ENCODE results near the gene ARID3B. TPM values are rescaled to one million over a fixed set of nuclear protein-coding genes. Genes with fewer than 3 reads are reported as not detected.
A peak's percentile ranks its signal among the peaks of the same experiment; 100 is the strongest.
"Not testable (repeated sequence)": the region's sequence is repeated elsewhere in the genome, so short reads cannot be mapped to it uniquely, and the experiment has no call there.

The ARID3B gene
- polyA plus RNA-seq, 5 donors, result 8.6 to 11.3 (median 10.9) TPM

DNA sequence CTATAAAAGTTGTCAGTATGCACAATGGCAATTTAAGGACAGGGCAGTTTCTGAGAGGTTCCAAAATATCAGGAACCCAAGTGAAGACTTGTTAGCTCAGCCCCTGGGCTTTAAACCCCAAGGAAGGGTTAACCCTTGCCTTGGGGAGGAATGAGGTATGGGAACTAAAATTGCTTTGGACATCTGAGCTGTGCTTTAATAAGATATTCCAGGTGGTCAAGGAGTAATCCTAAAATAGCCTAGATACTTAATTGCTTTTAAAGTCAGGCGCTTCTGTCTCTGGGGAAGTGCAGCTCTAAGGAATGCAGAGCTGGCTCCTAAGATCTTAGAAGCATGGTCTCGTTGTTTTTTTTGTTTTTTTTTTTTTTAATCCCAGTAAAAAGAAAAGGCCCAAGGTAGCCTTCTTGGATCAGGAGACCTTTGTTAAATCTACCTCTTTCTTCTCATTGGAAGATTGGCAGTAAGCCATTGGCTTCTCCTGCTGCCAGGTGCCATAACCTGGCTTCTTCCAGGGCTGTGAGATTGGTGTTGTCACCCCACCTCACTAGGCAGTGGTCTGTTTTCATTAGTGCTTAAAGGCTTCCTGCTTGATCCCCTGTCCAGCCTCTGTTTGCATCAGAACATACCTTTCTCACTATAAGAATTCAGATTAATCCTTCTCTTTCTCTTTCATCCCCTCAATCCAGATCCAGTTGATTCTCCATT is 24.5 kb downstream of the ARID3B start:
- DNase-seq, result no peak

DNA sequence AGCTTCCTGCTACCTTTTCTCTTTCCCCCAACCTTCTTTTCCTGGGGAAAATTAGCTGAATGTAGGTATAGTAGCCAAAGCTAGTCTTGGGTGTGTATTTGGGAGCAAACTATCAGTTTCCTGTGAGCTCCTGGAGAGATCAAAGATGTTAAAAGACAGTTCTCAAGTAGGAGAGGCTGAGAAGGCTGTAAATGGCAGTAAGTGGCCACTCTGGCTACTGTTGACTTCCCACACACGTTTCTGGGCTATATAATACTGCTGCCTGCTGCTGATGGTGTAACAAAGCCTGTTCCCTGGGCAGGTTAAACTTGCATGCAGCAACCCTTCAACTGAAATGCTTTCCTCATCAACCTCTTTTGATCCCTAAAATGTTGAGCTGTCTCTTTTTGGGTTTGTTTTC is 27.6 kb downstream of the ARID3B start:
- no peak for DNase-seq

DNA sequence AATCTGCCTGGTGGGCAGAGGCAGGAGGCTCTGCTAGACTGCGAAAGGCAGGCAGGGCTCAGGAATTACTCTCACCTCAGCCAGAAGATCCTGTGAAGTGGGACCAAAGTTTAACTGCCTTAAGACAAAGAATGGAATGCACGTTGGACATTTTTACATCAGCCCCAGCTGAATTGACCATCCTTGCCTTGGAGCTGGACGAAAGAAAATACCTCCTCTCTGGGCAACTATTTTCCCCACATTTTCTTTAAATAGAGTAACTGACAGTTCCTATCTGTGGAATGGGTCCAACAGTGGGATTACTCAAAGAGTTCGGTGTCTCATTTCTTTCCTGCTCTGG is 28.7 kb downstream of the ARID3B start:
- DNase-seq, result no peak

GRCh38 chr15:74571191-74571590 is 30.2 kb downstream of the ARID3B start:
- no peak for DNase-seq

- DNase-seq, result no peak
Measured at GRCh38 chr15:74573987-74574386, 33.0 kb downstream of the ARID3B start.

DNA sequence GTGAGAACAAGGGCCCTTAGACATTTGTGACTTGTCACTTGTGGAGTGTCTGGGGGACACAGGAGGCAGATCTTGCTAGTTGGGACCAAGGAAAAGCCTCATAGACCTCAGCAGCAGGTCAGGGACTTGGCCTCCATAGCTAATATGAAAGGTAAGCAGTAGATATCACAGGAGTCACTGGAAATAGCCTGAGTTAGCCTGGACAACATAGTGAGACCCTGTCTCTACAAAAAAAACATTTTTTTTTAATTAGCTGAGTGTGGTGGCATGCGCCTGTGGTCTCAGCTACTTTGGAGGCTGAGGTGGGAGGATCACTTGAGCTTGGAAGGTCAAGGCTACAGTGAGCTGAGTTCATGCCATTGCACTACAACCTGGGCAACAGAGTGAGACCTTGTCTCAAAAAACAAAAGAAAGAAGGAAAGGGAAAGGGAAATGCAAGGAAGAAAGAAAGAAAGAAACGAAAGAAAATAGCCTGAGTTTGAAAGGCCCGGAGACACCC is 37.5 kb downstream of the ARID3B start:
- DNase-seq, result no peak

DNA sequence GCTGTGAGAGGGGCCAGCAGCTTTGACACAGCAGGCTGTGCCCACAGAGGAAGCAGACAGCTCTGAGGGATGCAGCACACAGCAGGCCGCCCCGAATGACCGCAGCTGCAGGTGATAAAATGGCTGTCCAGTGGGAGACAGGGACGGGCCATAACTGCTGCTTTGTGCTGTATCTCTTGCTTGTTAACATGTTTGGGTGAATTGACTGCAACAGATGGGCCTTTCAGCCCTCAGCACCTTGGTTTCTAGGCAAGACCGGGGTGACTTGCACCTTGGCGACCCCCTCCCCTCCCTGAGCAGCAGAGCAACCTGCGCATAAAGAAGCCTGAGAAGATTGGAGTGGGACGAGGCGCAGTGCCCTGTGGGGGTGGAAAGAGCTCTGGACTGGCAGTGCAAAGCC is 38.0 kb downstream of the ARID3B start:
- no peak for DNase-seq

GRCh38 chr15:74580538-74581350 is 39.7 kb downstream of the ARID3B start:
- DNase-seq, result no peak

GRCh38 chr15:74584204-74584603 is 43.2 kb downstream of the ARID3B start:
- no peak for DNase-seq

DNA sequence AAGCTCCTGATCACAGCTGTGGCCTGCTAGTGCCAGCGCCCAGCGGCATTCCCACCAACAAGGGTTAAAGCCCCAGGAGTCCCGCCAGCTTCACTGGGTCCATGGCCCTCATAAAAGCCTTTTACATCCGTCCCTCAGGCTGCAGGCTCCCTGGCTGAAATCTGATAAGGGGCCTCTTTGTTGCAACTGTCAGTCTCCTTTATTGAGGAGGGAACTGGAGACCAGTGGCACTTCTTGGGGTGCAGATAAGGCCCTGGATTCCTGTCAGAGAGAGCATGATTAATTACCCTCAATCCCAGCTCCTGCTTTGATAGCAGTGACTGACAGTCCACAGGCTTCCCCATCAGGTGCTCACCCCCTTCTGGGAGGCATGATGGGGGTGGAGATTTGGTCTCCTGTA is 43.8 kb downstream of the ARID3B start:
- no peak for DNase-seq

- DNase-seq, result no peak
Measured at GRCh38 chr15:74585191-74585590, 44.2 kb downstream of the ARID3B start.

- DNase-seq, result no peak
Measured at GRCh38 chr15:74585857-74586256, 44.8 kb downstream of the ARID3B start.

DNA sequence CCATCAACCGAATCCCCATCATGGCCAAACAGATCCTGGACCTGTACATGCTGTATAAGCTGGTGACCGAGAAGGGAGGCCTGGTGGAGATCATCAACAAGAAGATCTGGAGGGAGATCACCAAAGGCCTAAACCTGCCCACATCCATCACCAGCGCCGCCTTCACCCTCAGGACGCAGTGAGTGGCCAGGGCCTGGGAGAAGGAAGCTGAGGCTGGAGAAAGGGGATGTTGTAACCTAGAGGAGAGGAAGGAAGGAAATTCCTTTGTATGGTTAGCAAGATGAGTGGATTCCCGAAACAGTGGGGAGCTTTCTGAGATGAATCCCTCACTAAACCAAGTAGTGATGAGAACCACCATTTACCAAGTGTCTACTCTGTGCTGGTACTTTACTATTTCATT is 48.8 kb downstream of the ARID3B start:
- DNase-seq, result no peak

DNA sequence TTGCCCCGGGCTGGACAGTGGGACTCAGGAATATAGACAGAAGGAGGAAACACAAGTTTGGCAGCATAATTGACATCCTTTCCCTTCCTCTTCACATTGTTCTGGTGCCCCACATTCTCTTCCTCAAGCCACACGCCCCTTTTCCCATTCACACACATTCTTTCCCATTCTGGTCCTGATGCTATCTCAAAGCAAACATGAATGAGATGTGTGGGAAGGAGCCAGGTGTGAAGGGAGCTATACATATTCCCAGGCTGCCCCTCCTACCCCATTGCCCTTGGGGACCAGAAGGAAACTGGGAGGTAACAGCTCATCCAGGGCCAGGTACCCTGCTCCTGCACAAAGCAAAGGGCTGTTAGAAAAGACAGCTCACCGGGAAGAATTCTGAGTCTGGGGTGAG is 51.2 kb downstream of the ARID3B start:
- DNase-seq, result no peak

DNA sequence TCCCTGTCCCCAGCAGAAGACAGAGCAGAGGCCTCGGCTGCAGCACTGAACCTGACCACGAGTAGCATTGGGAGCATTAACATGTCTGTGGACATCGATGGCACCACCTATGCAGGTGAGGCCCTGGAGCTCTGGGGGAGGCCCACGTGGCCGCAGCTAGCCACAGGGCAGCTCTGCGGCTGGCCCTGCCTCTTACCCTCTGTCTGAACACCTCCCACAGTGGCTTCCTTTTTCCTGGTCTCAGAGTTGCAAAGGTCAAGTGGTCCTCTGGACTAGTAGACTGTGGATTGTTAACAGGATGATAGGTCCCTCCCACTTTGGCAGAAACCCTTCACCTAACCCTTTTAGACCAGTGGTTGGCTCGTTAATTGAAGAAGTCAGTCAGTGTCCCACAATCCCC is 52.1 kb downstream of the ARID3B start:
- DNase-seq, result no peak

GRCh38 chr15:74594455-74594854 is 53.4 kb downstream of the ARID3B start:
- DNase-seq, result no peak

DNA sequence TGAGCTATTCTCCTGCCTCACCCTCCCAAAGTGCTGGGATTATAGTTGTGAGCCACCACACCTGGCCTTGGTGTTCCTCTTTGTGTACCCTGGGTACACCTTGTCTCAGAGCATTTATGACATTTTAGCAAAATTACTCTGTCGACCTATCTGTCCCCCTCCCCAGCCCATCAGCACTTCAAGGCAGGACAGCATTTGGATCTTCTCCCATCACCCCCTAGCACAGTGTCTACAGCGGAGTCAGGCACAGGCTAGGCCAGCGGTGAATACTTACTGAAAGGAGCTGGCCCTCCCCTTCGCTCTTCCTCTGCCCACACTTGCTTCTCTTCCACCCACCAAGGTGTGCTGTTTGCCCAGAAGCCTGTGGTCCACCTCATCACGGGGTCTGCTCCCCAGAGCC is 54.3 kb downstream of the ARID3B start:
- no peak for DNase-seq

DNA sequence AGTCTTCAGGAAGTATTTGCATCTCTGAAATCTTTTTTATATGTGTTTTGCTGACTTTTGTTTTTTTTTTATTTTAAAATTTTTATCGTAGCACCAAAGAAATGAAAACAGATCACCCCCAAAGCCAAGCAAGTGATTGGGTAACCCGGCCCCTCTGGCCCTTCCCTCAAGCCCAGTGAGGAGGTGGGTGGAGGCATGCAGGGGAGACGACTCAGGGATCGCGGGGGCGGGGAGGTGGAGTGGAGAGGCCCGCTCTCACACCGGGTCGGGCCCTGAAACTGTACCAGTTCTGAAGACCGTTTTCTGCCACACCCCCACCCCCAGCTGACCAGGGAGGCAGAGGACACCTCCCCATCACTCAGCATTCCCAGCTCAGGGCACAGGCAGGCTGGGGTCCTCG is 55.7 kb downstream of the ARID3B start:
- not testable (repeated sequence) for DNase-seq

DNA sequence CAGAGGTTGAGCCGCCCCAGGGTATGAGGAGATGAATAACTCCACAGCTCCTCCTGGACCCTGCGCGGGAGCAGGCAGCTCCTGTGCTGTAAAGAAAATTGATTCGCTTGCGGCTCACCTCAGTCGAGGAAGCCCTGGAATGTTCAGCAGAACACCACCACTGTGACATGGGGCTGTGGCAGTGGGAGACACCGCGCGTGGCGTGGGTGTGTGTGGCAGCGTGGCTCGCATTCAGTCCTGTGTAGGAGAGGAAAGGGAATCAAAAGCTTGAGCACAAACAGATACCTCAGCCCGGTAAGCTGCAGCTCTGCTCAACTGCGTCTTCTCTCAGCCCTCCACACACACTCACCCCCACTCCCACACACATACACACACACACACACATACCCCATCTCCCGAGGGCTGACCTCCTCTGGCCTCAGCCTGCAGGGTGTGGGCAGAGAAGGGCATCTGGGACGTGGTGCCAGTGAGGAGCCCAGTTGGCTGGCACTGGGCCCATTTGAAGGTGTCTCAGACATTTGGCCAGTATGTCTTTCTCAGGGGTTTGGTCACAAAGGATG is 56.2 kb downstream of the ARID3B start:
- DNase-seq, result not testable (repeated sequence)

DNA sequence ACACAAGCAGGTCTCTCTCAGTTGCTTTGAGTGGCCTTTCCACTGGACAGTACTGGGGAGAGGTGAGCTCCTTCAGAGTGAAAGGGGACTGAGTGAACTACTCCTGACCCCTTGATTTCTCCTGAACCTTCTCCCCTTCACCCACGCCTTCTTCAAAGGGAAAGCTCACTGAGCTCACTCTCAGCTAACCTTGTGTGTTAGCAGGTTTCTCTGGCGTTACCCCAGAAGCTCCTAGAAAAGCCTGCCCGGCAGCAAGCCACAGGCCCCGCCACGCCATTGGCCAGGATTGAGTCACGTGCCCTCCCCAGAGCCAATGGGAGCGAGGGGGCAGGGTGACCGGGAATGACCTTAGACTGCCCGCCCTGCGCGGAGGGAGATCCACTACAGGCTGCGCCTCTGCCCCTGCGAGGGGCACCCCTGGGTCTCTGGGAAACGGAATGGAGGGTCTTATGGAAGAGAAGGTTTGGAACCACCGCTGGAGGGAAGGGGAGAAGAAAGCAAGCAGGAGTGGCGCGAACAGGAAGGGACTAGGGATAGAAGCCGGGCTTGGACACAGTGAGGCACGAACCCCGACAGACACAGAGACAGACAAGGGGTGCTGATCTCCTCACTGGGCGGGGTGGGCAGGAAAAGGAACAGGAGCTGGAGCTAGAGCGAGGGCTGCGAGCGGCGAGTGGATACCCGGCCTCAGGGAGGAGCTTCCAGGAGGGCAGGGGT is 57.3 kb downstream of the ARID3B start:
- peak; percentile 86 to 88 for DNase-seq

DNA sequence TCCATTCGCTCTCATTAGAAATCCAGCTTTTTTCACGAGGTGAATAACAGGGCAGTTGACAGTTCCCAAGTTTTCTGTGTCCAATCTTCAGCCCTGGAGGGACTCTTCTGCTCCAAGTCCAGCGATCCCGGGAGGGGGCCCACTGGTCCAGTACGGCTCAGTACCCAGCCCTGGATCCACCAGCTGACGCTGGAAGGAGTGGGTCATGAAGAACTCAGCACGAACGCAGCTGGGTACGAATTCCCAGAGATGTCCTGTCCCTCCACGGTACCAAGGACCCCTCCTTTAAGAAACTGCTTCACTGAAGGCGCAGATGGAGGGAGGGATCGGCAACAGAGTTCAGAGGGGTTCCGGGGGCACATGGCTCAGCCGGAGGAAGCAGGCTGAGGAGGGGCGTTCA is 58.1 kb downstream of the ARID3B start:
- no peak for DNase-seq

GRCh38 chr15:74603026-74603788 is 62.2 kb downstream of the ARID3B start:
- no peak for DNase-seq

Measured in right lung (tissue), 5 donors.